GM12878 (cell line): Measurements from ENCODE around the gene GOLGA5. TPM values are rescaled to one million over a fixed set of nuclear protein-coding genes. Genes with fewer than 3 reads are reported as not detected.
A peak's percentile ranks its signal among the peaks of the same experiment; 100 is the strongest.

ENCODE experiments used
- ATAC-seq: fragments of 200-7000 bp; cut with Tn5 transposase; 3 replicates; pipeline ENCODE4 v1.9.1; 2020; ENCODE audit warnings: mild to moderate bottlenecking, moderate library complexity
- BruUV-seq: library from RNA; stranded (reverse); fragments of 400-500 nt; replicated peaks from 2 replicates; lab custom pipeline; 2021; lab: Mats Ljungman, UMichigan
- CTCF ChIA-PET: fragments of 300-600 bp; sonication (Branson Sonifier 250); formaldehyde crosslinking; extraction: SDS; loops from one replicate; lab custom pipeline; 2021; ENCODE audit warnings: inconsistent platforms; lab: Yijun Ruan, JAX
- POLR2A ChIA-PET: fragments of 350-600 bp; formaldehyde crosslinking; extraction: SDS; loops from one replicate; lab custom pipeline; 2021; ENCODE audit warnings: inconsistent platforms; lab: Charles Lee
- RAD21 ChIA-PET: fragments of 300-600 bp; sonication (Branson Sonifier 250); formaldehyde crosslinking; loops from one replicate; lab custom pipeline; 2023; ENCODE audit warnings: antibody characterized with exemption; ENCODE audit not compliant: unreplicated experiment; lab: Charles Lee
- SMC1A ChIA-PET: fragments of 300-600 bp; sonication (Branson Sonifier 250); formaldehyde crosslinking; loops from one replicate; lab custom pipeline; 2023; ENCODE audit not compliant: unreplicated experiment, uncharacterized antibody; lab: Charles Lee
- DNase-seq: peaks from one replicate; pipeline ENCODE4 v3.0.0-alpha.2; 2011; ENCODE audit warnings: low read depth, low spot score
- FAIRE-seq: peaks from 3 replicates; lab custom pipeline; 2011; peaks lifted over from hg19 to GRCh38; lab: Jason Lieb, UNC
- H2AFZ ChIP-seq: 2 replicates; pipeline ENCODE4 v1.6.0; 2011; ENCODE audit warnings: low read depth, low read length, control low read depth; ENCODE audit not compliant: control insufficient read depth
- H3K27ac ChIP-seq: 2 replicates; pipeline ENCODE4 v1.5.1; 2011; ENCODE audit warnings: control low read depth; ENCODE audit not compliant: control insufficient read depth, insufficient read depth
- H3K27me3 ChIP-seq, 2 experiments: replicated peaks in 1 of 2; 2 replicates each; pipeline versions ENCODE4 v1.6.0 to v1.6.1; 2011; ENCODE audit warnings: low read length in 1 of 2; ENCODE audit not compliant: control insufficient read depth in 2 of 2, insufficient read depth in 2 of 2
- H3K36me3 ChIP-seq, 2 experiments: 2 replicates each; pipeline ENCODE4 v1.5.1; 2011; ENCODE audit warnings: low read length in 1 of 2; ENCODE audit not compliant: control insufficient read depth in 2 of 2, insufficient read depth in 2 of 2
- H3K4me1 ChIP-seq: 2 replicates; pipeline ENCODE4 v1.6.1; 2011; ENCODE audit warnings: mild to moderate bottlenecking, low read length, moderate library complexity, mixed read lengths; ENCODE audit not compliant: control insufficient read depth, insufficient read depth
- H3K4me2 ChIP-seq: 2 replicates; pipeline ENCODE4 v1.6.0; 2011; ENCODE audit warnings: control low read depth; ENCODE audit not compliant: control insufficient read depth, insufficient read depth
- H3K4me3 ChIP-seq: fragments of 200-600 bp; sonication (generic); 2 replicates; pipeline ENCODE4 v1.5.1; 2016
- H3K79me2 ChIP-seq: 2 replicates; pipeline ENCODE4 v1.6.0; 2011; ENCODE audit warnings: low read length; ENCODE audit not compliant: control insufficient read depth, insufficient read depth
- H3K9ac ChIP-seq: 2 replicates; pipeline ENCODE4 v1.8.0; 2011; ENCODE audit warnings: low read length, control low read depth, mixed read lengths; ENCODE audit not compliant: control insufficient read depth, insufficient read depth
- H3K9me3 ChIP-seq: replicated peaks from 3 replicates; pipeline ENCODE4 v1.5.1; 2011; ENCODE audit warnings: mild to moderate bottlenecking, low read length; ENCODE audit not compliant: control insufficient read depth, insufficient read depth
- H4K20me1 ChIP-seq: 2 replicates; pipeline ENCODE4 v1.6.0; 2011; ENCODE audit not compliant: control insufficient read depth, insufficient read depth
- BHLHE40 ChIP-seq, 2 experiments: fragments of 450-650 bp in 1 of 2; IDR thresholded peaks; 2 replicates each; pipeline ENCODE4 v1.6.1; 2011 to 2017; ENCODE audit warnings: low read depth in 2 of 2, borderline replicate concordance in 1 of 2, improper control_type of control experiment in 1 of 2, low read length in 1 of 2, mild to moderate bottlenecking in 1 of 2
- CEBPB ChIP-seq, 2 experiments: fragments of 150-350 bp in 1 of 2; IDR thresholded peaks; 2 replicates each; pipeline ENCODE4 v1.6.1; 2012 to 2014; ENCODE audit warnings: low read depth in 2 of 2, low read length in 2 of 2, borderline replicate concordance in 1 of 2, inconsistent platforms in 1 of 2
- DPF2 ChIP-seq: fragments of 450-650 bp; IDR thresholded peaks from 2 replicates; pipeline ENCODE4 v1.6.1; 2017; ENCODE audit warnings: mild to moderate bottlenecking
- EGR1 ChIP-seq, 2 experiments: IDR thresholded peaks; 1 replicate in 1 of 2; 2 replicates in 1 of 2; pipeline ENCODE4 v1.6.1; 2011 to 2012; ENCODE audit warnings: low read depth in 2 of 2, low read length in 2 of 2, borderline replicate concordance in 1 of 2, mild to moderate bottlenecking in 1 of 2, moderate library complexity in 1 of 2
- PML ChIP-seq: IDR thresholded peaks from 2 replicates; pipeline ENCODE4 v1.6.1; 2012; ENCODE audit warnings: low read length, inconsistent platforms
- POLR2A ChIP-seq: IDR thresholded peaks from 2 replicates; pipeline ENCODE4 v1.6.1; 2011; ENCODE audit warnings: low read depth, mild to moderate bottlenecking, low read length
- POLR2AphosphoS5 ChIP-seq: IDR thresholded peaks from 2 replicates; pipeline ENCODE4 v1.6.1; 2011; ENCODE audit warnings: mild to moderate bottlenecking, low read length, inconsistent platforms
- POU2F2 ChIP-seq: IDR thresholded peaks from 3 replicates; pipeline ENCODE4 v1.6.1; 2011; ENCODE audit warnings: low read depth, mild to moderate bottlenecking, low read length, borderline replicate concordance
- WGBS: methylation state at CpG from one replicate; pipeline ENCODE4 v1.1.6; 2016; ENCODE audit warnings: low lambda C conversion rate; ENCODE audit not compliant: insufficient replicate concordance, insufficient coverage; ENCODE audit errors: missing lambda C conversion rate; 5-methylcytosine and 5-hydroxymethylcytosine counted together
- in situ Hi-C: fragments of 300-500 bp; cut with MboI; formaldehyde crosslinking; loops from 9 replicates; pipeline ENCODE4 v1.14.3; 2018; ENCODE audit warnings: mixed read lengths
- intact Hi-C: fragments of 100-400 bp; cut with micrococcal nuclease; formaldehyde crosslinking; loops from one replicate; pipeline ENCODE4 v1.14.2; 2022; ENCODE audit not compliant: unreplicated experiment
- polyA plus RNA-seq, 11 experiments: library from polyadenylated mRNA; depleted of rRNA in 4 of 11; unstranded in 6 of 11; stranded (reverse) in 5 of 11; fragments of >200 nt; fragmentation: Nextera tagmentation in 4 of 11; fragmentation: Illumina TruSeq in 1 of 11; extraction: Ambion mirVana in 4 of 11; extraction: Trizol in 1 of 11; gene quantifications; 1 replicate in 1 of 11; 2 replicates in 10 of 11; pipeline versions ENCODE4 v1.2.1 to v1.2.3, GENCODE V29; 2011 to 2016; ENCODE audit warnings: inconsistent platforms in 2 of 11, missing spikeins in 2 of 11, low read depth in 1 of 11
- total RNA-seq, 4 experiments: library from RNA; depleted of rRNA in 3 of 4; stranded (reverse); fragments of >200 nt in 3 of 4; fragmentation: Illumina TruSeq in 1 of 4; extraction: Trizol in 1 of 4; gene quantifications; 2 replicates each; pipeline versions ENCODE4 v1.2.1 to v1.2.3, GENCODE V29; 2013 to 2021
- TF ChIP-seq, protein P1 (sequence below): fragments of 450-650 bp; IDR thresholded peaks from 2 replicates; pipeline ENCODE4 v1.6.1; 2014; ENCODE audit warnings: mild to moderate bottlenecking
- TF ChIP-seq, protein P2 (sequence below): fragments of 450-650 bp; IDR thresholded peaks from 2 replicates; pipeline ENCODE4 v1.6.1; 2018; ENCODE audit warnings: mild to moderate bottlenecking, low read depth, moderate library complexity; ENCODE audit not compliant: partially characterized antibody
- TF ChIP-seq, protein P3 (sequence below): fragments of 450-650 bp; IDR thresholded peaks from 2 replicates; pipeline ENCODE4 v1.6.1; 2017; ENCODE audit warnings: mild to moderate bottlenecking, moderate library complexity

The GOLGA5 gene
- total and polyA plus RNA-seq, 10 of the 15 experiments (the other 5 are each of a cell fraction or from before 2014, with no cell fraction given) = 10.9 to 30.1 (median 19.7) TPM

DNA sequence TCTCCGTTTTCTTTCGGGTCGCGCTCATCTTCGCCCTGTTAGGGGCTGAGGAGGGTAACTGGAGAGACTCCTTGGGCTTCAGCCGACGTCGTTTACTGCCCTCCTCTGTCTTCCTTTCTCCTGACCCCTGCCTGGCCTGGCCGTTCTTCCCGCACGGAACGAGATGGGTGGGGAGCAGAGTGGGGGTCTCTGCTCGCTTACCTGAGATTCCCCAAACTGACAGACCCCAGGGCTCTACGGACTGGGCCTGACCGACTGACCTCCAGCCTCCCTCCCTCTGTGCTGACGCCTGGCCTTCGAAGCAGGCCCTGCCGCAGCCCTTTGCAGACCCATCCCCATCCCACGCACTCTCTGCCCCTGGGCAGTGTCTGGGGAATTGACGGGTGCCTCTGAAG is 439 bp downstream of the GOLGA5 start:
- in situ Hi-C loops = loop anchor here (10.0 kb wide), 1 partner anchor 670 kb away; the partner anchor contains the start of genes CPSF2 and NDUFB1

More for the DNA sequence above, 439 bp downstream of the GOLGA5 start:
- ChIA-PET RAD21 (interaction anchor here (1.1 kb wide), 1 partner anchor 47 kb away, joined by 3 read pairs; no protein-coding TSS in a partner anchor), SMC1A (interaction anchor here (2.0 kb wide), 1 partner anchor 11 kb away, joined by 8 read pairs; no protein-coding TSS in a partner anchor)
- Histone ChIP-seq H3K9ac (peak overlapping the region; percentile 87), H3K9me3 (no peaks in the 10 kb centered on the region; the same call in none of the 3 replicates)
- no peak for DNase-seq
- TF ChIP-seq CEBPB (IDR thresholded peaks at IDR 0.05; ENCODE audit: borderline replicate concordance in 1 of 2, low read depth in 2 of 2, low read length in 2 of 2) = no peak
- TF ChIP-seq, protein P1, sequence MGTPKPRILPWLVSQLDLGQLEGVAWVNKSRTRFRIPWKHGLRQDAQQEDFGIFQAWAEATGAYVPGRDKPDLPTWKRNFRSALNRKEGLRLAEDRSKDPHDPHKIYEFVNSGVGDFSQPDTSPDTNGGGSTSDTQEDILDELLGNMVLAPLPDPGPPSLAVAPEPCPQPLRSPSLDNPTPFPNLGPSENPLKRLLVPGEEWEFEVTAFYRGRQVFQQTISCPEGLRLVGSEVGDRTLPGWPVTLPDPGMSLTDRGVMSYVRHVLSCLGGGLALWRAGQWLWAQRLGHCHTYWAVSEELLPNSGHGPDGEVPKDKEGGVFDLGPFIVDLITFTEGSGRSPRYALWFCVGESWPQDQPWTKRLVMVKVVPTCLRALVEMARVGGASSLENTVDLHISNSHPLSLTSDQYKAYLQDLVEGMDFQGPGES = no peak
- no peak for TF ChIP-seq POLR2A
- TF ChIP-seq, protein P2, sequence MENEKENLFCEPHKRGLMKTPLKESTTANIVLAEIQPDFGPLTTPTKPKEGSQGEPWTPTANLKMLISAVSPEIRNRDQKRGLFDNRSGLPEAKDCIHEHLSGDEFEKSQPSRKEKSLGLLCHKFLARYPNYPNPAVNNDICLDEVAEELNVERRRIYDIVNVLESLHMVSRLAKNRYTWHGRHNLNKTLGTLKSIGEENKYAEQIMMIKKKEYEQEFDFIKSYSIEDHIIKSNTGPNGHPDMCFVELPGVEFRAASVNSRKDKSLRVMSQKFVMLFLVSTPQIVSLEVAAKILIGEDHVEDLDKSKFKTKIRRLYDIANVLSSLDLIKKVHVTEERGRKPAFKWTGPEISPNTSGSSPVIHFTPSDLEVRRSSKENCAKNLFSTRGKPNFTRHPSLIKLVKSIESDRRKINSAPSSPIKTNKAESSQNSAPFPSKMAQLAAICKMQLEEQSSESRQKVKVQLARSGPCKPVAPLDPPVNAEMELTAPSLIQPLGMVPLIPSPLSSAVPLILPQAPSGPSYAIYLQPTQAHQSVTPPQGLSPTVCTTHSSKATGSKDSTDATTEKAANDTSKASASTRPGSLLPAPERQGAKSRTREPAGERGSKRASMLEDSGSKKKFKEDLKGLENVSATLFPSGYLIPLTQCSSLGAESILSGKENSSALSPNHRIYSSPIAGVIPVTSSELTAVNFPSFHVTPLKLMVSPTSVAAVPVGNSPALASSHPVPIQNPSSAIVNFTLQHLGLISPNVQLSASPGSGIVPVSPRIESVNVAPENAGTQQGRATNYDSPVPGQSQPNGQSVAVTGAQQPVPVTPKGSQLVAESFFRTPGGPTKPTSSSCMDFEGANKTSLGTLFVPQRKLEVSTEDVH = no peak
- TF ChIP-seq EGR1 (IDR thresholded peaks at IDR 0.05; ENCODE audit: borderline replicate concordance in 1 of 2, low read depth in 2 of 2, low read length in 2 of 2) = peak in 1 of 2 experiments; percentile 46; a peak in 1 of 3 replicates
- no peak for TF ChIP-seq POU2F2
- peak; percentile 2; the same call in 1 of the 2 replicates for TF ChIP-seq POLR2AphosphoS5
- 0 out of 2 replicates have a peak, but pooled peaks have one; percentile 22 for TF ChIP-seq PML
- 0 out of 2 replicates have a peak, but pooled peaks have one; percentile 0 for TF ChIP-seq DPF2
- TF ChIP-seq BHLHE40 (IDR thresholded peaks at IDR 0.05; ENCODE audit: borderline replicate concordance in 1 of 2, low read depth in 2 of 2, low read length in 1 of 2) = 0 out of 4 replicates have a peak, but pooled peaks of 1 of the 2 experiments have one; percentile 4
- TF ChIP-seq, protein P3, sequence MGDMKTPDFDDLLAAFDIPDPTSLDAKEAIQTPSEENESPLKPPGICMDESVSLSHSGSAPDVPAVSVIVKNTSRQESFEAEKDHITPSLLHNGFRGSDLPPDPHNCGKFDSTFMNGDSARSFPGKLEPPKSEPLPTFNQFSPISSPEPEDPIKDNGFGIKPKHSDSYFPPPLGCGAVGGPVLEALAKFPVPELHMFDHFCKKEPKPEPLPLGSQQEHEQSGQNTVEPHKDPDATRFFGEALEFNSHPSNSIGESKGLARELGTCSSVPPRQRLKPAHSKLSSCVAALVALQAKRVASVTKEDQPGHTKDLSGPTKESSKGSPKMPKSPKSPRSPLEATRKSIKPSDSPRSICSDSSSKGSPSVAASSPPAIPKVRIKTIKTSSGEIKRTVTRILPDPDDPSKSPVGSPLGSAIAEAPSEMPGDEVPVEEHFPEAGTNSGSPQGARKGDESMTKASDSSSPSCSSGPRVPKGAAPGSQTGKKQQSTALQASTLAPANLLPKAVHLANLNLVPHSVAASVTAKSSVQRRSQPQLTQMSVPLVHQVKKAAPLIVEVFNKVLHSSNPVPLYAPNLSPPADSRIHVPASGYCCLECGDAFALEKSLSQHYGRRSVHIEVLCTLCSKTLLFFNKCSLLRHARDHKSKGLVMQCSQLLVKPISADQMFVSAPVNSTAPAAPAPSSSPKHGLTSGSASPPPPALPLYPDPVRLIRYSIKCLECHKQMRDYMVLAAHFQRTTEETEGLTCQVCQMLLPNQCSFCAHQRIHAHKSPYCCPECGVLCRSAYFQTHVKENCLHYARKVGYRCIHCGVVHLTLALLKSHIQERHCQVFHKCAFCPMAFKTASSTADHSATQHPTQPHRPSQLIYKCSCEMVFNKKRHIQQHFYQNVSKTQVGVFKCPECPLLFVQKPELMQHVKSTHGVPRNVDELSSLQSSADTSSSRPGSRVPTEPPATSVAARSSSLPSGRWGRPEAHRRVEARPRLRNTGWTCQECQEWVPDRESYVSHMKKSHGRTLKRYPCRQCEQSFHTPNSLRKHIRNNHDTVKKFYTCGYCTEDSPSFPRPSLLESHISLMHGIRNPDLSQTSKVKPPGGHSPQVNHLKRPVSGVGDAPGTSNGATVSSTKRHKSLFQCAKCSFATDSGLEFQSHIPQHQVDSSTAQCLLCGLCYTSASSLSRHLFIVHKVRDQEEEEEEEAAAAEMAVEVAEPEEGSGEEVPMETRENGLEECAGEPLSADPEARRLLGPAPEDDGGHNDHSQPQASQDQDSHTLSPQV = no peak
- TF ChIP-seq, all 136 proteins: peak for 5
- FAIRE-seq = no peak
- Histone ChIP-seq H2AFZ (peak overlapping the region; percentile 84), H3K36me3 (peaks cover 0 to 12% of the 10 kb centered on the region in 2 experiments; a peak in 2 of 4 replicates), H3K79me2 (peaks cover 25% of the 10 kb centered on the region), H3K27ac (peak overlapping the region; percentile 93), H3K4me3 (peak overlapping the region; percentile 83), H3K4me2 (peak overlapping the region; percentile 81; the same call in 1 of the 2 replicates), H3K27me3 (no peaks in the 10 kb centered on the region), H3K4me1 (peaks cover 8% of the 10 kb centered on the region), H4K20me1 (no peaks in the 10 kb centered on the region)
- ChIA-PET CTCF (interaction anchor here (0.6 to 1.5 kb wide), 3 partner anchors 44 to 319 kb away, joined by 4 read pairs; no protein-coding TSS in a partner anchor), POLR2A (no interaction called here)
- 0% methylated on average over 20 of the region's 20 CpGs for WGBS
- intact Hi-C loops = no loop called here
- peak; percentile 44 for ATAC-seq
- BruUV-seq = no TSS peak
